ENCODE results near the gene POTEM.
"Not testable (repeated sequence)": the region's sequence is repeated elsewhere in the genome, so short reads cannot be mapped to it uniquely, and the experiment has no call there.

GRCh38 chr14:19043384-19043783 lies 76.2 kb downstream of the POTEM start:
- TF ChIP-seq, protein P1, sequence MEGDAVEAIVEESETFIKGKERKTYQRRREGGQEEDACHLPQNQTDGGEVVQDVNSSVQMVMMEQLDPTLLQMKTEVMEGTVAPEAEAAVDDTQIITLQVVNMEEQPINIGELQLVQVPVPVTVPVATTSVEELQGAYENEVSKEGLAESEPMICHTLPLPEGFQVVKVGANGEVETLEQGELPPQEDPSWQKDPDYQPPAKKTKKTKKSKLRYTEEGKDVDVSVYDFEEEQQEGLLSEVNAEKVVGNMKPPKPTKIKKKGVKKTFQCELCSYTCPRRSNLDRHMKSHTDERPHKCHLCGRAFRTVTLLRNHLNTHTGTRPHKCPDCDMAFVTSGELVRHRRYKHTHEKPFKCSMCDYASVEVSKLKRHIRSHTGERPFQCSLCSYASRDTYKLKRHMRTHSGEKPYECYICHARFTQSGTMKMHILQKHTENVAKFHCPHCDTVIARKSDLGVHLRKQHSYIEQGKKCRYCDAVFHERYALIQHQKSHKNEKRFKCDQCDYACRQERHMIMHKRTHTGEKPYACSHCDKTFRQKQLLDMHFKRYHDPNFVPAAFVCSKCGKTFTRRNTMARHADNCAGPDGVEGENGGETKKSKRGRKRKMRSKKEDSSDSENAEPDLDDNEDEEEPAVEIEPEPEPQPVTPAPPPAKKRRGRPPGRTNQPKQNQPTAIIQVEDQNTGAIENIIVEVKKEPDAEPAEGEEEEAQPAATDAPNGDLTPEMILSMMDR (IDR thresholded peaks at IDR 0.05), result not testable (repeated sequence)
- TF ChIP-seq POLR2A (IDR thresholded peaks at IDR 0.05), result not testable (repeated sequence)
